Mucosa of rectum (tissue), 2 donors: Measurements from ENCODE around the gene POLQ.
"Not testable (repeated sequence)": the region's sequence is repeated elsewhere in the genome, so short reads cannot be mapped to it uniquely, and the experiment has no call there.

Experiments used
- H3K27ac ChIP-seq, 2 donors: one replicate each; pipeline ENCODE4 v1.7.0; 2013; ENCODE audit warnings: inconsistent platforms in 2 of 2, low read depth in 2 of 2, low read length in 2 of 2
- H3K27me3 ChIP-seq, 2 donors: one replicate each; pipeline ENCODE4 v1.7.0; 2013; ENCODE audit warnings: low read length in 2 of 2; ENCODE audit not compliant: control insufficient read depth in 2 of 2, insufficient read depth in 2 of 2
- H3K36me3 ChIP-seq, 2 donors: one replicate each; pipeline ENCODE4 v1.7.0; 2013; ENCODE audit warnings: low read length in 2 of 2; ENCODE audit not compliant: control insufficient read depth in 2 of 2, insufficient read depth in 2 of 2
- H3K4me1 ChIP-seq, 2 donors: one replicate each; pipeline ENCODE4 v1.7.0; 2013; ENCODE audit warnings: low read length in 2 of 2, mild to moderate bottlenecking in 1 of 2; ENCODE audit not compliant: control insufficient read depth in 2 of 2, insufficient read depth in 2 of 2
- H3K4me3 ChIP-seq, 2 donors: one replicate each; pipeline ENCODE4 v1.7.0; 2013; ENCODE audit warnings: low read length in 2 of 2
- H3K9ac ChIP-seq, 2 donors: one replicate each; pipeline ENCODE4 v1.7.0; 2013; ENCODE audit warnings: low read length in 2 of 2, low read depth in 1 of 2, mild to moderate bottlenecking in 1 of 2
- H3K9me3 ChIP-seq, 2 donors: one replicate each; pipeline ENCODE4 v1.7.0; 2013; ENCODE audit warnings: low read length in 2 of 2; ENCODE audit not compliant: control insufficient read depth in 2 of 2
- donor health status: healthy.
- donor health status: Normal muscosa, but diverticular disease.

The POLQ gene

GRCh38 chr3:121482660-121483059 lies 63.1 kb downstream of the POLQ start:
- no peaks in the 10 kb centered on the region for H3K4me1 ChIP-seq
- H3K9ac ChIP-seq: no peak overlapping the region
- H3K9me3 ChIP-seq: no peaks in the 10 kb centered on the region
- no peak overlapping the region for H3K27ac ChIP-seq
- H3K4me3 ChIP-seq: no peak overlapping the region
- no peaks in the 10 kb centered on the region for H3K27me3 ChIP-seq
- no peaks in the 10 kb centered on the region for H3K36me3 ChIP-seq

- Histone ChIP-seq H3K36me3 (no peaks in the 10 kb centered on the region), H3K27me3 (no peaks in the 10 kb centered on the region), H3K4me3 (no peak overlapping the region), H3K4me1 (no peaks in the 10 kb centered on the region), H3K9ac (no peak overlapping the region), H3K27ac (no peak overlapping the region), H3K9me3 (no peaks in the 10 kb centered on the region)
Observed at GRCh38 chr3:121481106-121481880, 64.5 kb downstream of the POLQ start.

- Histone ChIP-seq H3K9ac (no peak overlapping the region), H3K4me1 (no peaks in the 10 kb centered on the region), H3K9me3 (no peaks in the 10 kb centered on the region), H3K27ac (no peak overlapping the region), H3K4me3 (no peak overlapping the region), H3K36me3 (no peaks in the 10 kb centered on the region), H3K27me3 (no peaks in the 10 kb centered on the region)
Observed at GRCh38 chr3:121477589-121477988, 68.2 kb downstream of the POLQ start.

GRCh38 chr3:121473001-121473400 lies 72.8 kb downstream of the POLQ start:
- no peak overlapping the region for H3K9ac ChIP-seq
- no peaks in the 10 kb centered on the region for H3K4me1 ChIP-seq
- no peaks in the 10 kb centered on the region for H3K36me3 ChIP-seq
- H3K4me3 ChIP-seq: no peak overlapping the region
- no peak overlapping the region for H3K27ac ChIP-seq
- H3K9me3 ChIP-seq: no peaks in the 10 kb centered on the region
- no peaks in the 10 kb centered on the region for H3K27me3 ChIP-seq

GRCh38 chr3:121467085-121467484 lies 78.7 kb downstream of the POLQ start:
- no peaks in the 10 kb centered on the region for H3K4me1 ChIP-seq
- no peak overlapping the region for H3K4me3 ChIP-seq
- peaks cover 0 to 3% of the 10 kb centered on the region in 2 donors for H3K36me3 ChIP-seq
- no peak overlapping the region for H3K27ac ChIP-seq
- H3K9me3 ChIP-seq: no peaks in the 10 kb centered on the region
- H3K9ac ChIP-seq: no peak overlapping the region
- no peaks in the 10 kb centered on the region for H3K27me3 ChIP-seq

- Histone ChIP-seq H3K27ac (no peak overlapping the region), H3K27me3 (no peaks in the 10 kb centered on the region)
Observed at GRCh38 chr3:121463745-121464144, 82.0 kb downstream of the POLQ start.

GRCh38 chr3:121462565-121462964 lies 83.2 kb downstream of the POLQ start:
- no peaks in the 10 kb centered on the region for H3K27me3 ChIP-seq
- H3K9me3 ChIP-seq: no peaks in the 10 kb centered on the region
- no peak overlapping the region for H3K4me3 ChIP-seq
- no peaks in the 10 kb centered on the region for H3K4me1 ChIP-seq
- no peak overlapping the region for H3K9ac ChIP-seq
- H3K27ac ChIP-seq: no peak overlapping the region
- H3K36me3 ChIP-seq: peaks cover 0 to 3% of the 10 kb centered on the region in 2 donors

More at GRCh38 chr3:121463745-121464144, 82.0 kb downstream of the POLQ start:
- Histone ChIP-seq H3K9me3 (no peaks in the 10 kb centered on the region), H3K4me1 (no peaks in the 10 kb centered on the region), H3K4me3 (no peak overlapping the region), H3K9ac (no peak overlapping the region), H3K36me3 (peaks cover 0 to 3% of the 10 kb centered on the region in 2 donors)

GRCh38 chr3:121451752-121452151 lies 94.0 kb downstream of the POLQ start:
- H3K4me1 ChIP-seq, H3K9ac ChIP-seq, H3K36me3 ChIP-seq, H3K9me3 ChIP-seq, H3K27me3 ChIP-seq, H3K27ac ChIP-seq, H3K4me3 ChIP-seq: not testable (repeated sequence)

GRCh38 chr3:121443456-121443855 lies 102.3 kb downstream of the POLQ start:
- H3K4me1 ChIP-seq: no peaks in the 10 kb centered on the region
- H3K36me3 ChIP-seq: no peaks in the 10 kb centered on the region
- H3K27ac ChIP-seq: no peak overlapping the region
- H3K9me3 ChIP-seq: no peaks in the 10 kb centered on the region
- H3K27me3 ChIP-seq: no peaks in the 10 kb centered on the region
- H3K4me3 ChIP-seq: no peak overlapping the region
- no peak overlapping the region for H3K9ac ChIP-seq

GRCh38 chr3:121436641-121437040 lies 109.1 kb downstream of the POLQ start:
- no peaks in the 10 kb centered on the region for H3K9me3 ChIP-seq
- no peaks in the 10 kb centered on the region for H3K36me3 ChIP-seq
- peaks cover 0 to 2% of the 10 kb centered on the region in 2 donors for H3K4me1 ChIP-seq
- no peak overlapping the region for H3K4me3 ChIP-seq
- no peaks in the 10 kb centered on the region for H3K27me3 ChIP-seq
- no peak overlapping the region for H3K9ac ChIP-seq
- H3K27ac ChIP-seq: no peak overlapping the region
